ENCODE results near the gene DCXR. TPM values are rescaled to one million over a fixed set of nuclear protein-coding genes. Genes with fewer than 3 reads are reported as not detected.

The DCXR gene
- polyA plus RNA-seq, 3 donors, result 78.9 to 120 (median 88.7) TPM

DNA sequence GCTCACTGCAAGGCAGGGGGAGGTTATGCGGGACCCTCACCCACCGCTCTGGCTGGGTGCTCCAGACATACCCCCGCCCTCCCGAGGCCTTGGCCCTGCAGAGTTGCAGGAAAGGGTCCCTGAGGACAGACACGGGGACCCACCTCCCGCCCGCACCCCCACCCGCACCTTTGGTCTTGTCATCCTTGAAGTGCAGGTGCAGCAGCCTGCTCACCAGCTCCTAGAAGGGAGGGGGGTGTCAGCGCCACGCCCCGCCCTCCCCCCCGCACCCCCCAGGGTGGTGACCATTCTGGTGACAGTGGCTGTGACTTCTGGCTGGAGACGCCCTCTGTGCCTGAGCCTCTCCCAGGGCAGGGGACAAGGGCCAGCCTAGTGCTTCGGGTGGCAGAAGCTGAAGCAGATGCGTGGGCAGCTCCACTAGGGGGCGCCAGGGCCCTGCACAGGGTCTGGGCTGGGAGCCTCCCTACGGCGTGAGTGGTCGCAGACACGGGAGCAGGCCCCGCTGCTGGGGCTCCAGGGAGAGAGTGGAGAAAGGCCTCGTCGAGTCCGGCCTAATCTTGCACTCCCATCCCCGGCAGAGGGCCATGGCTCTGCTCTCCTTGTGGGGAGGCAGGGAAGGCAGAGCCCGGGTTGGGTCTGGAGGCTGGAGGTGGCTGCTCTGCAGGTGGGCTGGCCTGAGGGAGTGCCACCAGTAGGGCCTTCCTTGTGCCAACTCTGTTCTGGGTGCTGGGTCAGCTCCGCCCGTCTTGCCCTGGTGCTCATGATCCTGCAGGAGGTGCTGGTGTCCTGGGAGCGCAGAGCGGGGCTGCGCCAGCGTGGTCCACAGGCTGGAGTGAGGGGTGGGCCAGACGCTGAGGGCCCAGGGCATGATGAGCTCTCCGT lies 17.6 kb downstream of the DCXR start:
- DNase-seq (ENCODE audit: extremely low read depth in 1 of 11, low read depth in 9 of 11, low spot score in 4 of 11), result no peak

GRCh38 chr17:82018989-82019689 lies 18.4 kb downstream of the DCXR start:
- DNase-seq (ENCODE audit: extremely low read depth in 1 of 11, low read depth in 9 of 11, low spot score in 4 of 11), result no peak

- DNase-seq (ENCODE audit: extremely low read depth in 1 of 11, low read depth in 9 of 11, low spot score in 4 of 11), result no peak
These were observed 19.1 kb downstream of the DCXR start for GRCh38 chr17:82018152-82018988.

DNA sequence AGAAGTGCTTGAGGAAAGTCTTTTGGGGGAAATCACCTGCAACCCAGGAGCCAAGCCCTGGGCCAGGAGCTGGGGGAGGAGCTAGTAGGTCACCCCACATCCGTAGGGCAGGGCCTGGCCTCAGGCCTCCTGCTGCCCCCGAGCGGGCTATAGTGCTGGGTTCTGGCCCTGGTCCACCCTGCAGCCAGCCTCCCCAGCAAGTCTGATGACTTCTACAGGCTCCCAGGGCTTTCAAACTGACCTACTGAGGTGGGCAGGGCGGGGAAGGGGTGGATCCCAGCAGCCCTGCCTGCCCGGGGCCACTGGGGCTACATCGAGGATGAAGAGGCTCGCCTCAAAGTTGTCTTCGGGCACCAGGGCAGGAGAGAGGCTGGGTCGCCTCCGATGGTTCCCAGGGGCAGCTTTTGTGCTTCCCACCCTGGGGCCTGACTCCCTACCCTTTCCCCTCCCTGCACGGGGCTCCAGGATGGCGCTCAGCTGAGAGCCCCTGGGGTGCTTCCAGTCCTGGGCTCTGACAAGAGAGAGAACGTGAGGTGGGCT lies 19.8 kb downstream of the DCXR start:
- DNase-seq (ENCODE audit: extremely low read depth in 1 of 11, low read depth in 9 of 11, low spot score in 4 of 11), result no peak

DNA sequence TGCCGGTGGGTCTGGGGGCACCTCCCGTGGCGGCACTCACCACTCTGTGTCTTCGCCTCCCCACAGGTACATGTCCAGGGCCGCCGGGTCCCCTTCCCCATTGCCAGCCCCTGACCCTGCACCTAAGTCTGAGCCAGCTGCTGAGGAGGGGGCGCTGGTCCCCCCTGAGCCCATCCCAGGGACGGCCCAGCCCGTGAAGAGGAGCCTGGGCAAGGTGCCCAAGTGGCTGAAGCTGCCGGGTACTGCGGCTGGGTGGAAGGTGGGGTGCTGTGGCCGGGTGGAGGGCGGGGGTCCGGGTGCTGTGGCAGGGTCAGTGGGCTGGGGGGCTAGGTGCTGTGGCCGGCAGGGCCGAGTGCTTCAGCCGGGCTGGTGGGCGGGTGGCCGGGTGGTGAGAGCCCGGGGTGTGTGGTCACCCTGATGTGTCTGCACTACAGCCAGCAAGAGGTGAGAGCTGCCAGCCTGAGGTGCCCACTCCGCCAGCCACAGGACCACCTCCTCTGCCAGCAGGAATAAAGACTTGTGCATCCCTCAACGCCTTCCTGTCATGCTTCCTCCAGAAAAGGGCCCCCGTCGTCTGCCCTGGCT lies 20.5 kb downstream of the DCXR start:
- DNase-seq (ENCODE audit: extremely low read depth in 1 of 11, low read depth in 9 of 11, low spot score in 4 of 11), result no peak

DNA sequence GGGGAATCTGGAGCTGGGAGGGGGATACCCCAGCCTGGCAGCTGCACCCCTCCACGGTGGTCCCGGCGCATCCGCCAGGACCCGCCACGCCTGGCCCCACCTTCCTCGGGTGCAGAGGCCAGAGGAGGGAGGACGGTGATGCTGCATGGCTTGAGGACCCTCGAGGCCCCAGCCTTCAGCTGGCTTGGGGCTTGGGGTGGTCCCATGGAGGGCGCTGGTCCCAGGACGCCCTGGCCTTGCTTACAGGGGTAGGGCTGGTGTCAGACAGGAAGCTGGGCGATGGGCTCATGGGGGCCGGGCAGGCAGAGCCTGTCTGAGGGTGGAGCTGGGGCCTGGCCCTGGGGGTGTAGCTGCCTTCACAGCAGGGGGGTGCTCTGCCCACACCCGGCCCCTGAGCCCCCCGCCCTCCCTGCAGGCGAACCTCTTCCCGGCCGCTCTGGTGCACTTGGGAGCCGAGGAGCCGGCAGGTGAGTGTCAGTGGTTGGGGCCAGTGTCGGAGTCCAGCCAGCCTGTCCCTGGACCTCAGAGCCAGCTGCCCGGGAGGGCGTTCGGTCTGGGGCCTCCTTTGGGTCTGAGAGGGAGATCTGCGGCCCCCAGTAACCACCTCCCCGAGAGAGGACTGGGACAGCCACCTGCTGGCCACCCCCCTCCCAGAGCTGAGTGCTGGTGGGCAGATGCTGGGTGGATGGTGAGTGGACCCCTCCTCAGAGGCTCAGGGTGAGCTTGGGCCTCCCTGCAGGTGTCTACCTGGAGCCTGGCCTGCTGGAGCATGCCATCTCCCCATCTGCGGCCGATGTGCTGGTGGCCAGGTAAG lies 21.2 kb downstream of the DCXR start:
- DNase-seq (ENCODE audit: extremely low read depth in 1 of 11, low read depth in 9 of 11, low spot score in 4 of 11), result no peak

GRCh38 chr17:82015311-82015971 lies 22.1 kb downstream of the DCXR start:
- no peak for DNase-seq (ENCODE audit: extremely low read depth in 1 of 11, low read depth in 9 of 11, low spot score in 4 of 11)

DNA sequence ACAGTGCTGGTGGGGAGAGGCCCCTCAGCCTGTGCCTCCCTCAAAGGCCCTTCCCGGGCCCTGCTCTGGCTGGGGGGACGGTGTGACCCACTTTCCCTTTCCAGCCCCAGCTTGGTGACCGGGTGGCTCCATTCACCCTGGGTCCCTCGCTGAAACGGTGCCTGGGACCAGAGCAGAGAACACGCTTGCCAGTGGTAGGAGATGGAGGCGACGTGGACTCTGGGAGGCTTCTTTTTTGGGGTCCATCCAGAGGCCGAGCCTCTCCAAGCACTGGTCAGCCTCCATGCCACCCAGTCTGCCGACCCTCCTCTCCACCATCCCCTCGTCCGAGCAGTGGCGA lies 22.6 kb downstream of the DCXR start:
- no peak for DNase-seq (ENCODE audit: extremely low read depth in 1 of 11, low read depth in 9 of 11, low spot score in 4 of 11)

DNA sequence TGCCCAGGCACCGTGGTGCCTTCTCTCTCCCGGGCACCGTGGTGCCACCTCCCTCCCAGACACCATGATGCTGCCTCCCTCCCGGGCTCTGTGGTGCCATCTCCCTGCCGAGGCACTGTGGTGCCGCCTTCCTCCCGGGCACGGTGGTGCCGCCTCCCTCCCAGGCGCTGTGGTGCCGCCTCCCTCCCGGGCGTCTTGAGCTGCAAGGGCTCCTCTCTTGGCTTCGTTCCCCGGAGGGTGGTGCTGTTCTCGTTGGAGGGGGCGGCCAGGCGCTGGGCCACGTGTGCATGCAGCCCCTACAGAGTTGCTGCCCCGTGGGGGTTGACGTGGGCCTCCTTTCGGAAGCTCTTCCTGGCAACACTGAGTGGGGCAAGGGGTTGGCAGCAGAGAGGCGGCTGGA lies 23.1 kb downstream of the DCXR start:
- DNase-seq (ENCODE audit: extremely low read depth in 1 of 11, low read depth in 9 of 11, low spot score in 4 of 11), result no peak

DNA sequence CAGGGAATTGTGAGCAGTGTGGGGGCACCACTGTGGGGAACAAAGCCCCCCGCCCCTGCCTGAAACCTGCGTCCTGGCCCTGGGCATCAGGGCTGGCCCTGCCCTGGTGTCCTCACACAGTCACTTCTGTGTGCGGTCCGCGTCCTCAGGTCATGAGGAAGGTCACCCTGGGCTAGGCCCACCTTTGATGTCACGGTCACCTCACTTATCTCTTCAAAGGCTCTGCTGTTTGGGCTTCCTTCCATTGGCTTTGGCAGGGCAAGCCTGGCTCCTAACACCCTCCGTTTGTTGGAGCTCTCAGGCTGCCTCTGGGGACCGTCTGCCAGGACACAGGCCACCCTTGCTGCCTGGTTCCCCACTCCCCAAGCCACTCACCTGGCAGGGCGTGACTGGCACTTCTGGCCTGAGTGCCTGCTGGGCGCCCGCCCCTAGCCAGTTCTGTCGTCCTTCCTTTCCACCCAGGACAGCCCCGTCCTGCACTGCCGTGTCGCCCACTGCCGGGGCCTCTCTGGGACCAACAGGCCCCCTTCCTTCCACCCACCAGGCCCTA lies 23.6 kb downstream of the DCXR start:
- DNase-seq (ENCODE audit: extremely low read depth in 1 of 11, low read depth in 9 of 11, low spot score in 4 of 11), result no peak

GRCh38 chr17:82013341-82013740 lies 24.2 kb downstream of the DCXR start:
- no peak for DNase-seq (ENCODE audit: extremely low read depth in 1 of 11, low read depth in 9 of 11, low spot score in 4 of 11)

GRCh38 chr17:82012640-82013295 lies 24.7 kb downstream of the DCXR start:
- no peak for DNase-seq (ENCODE audit: extremely low read depth in 1 of 11, low read depth in 9 of 11, low spot score in 4 of 11)

GRCh38 chr17:82012261-82012639 lies 25.2 kb downstream of the DCXR start:
- no peak for DNase-seq (ENCODE audit: extremely low read depth in 1 of 11, low read depth in 9 of 11, low spot score in 4 of 11)

GRCh38 chr17:82011617-82012187 lies 25.8 kb downstream of the DCXR start:
- DNase-seq (ENCODE audit: extremely low read depth in 1 of 11, low read depth in 9 of 11, low spot score in 4 of 11), result no peak

GRCh38 chr17:82010575-82011525 lies 26.6 kb downstream of the DCXR start:
- no peak for DNase-seq (ENCODE audit: extremely low read depth in 1 of 11, low read depth in 9 of 11, low spot score in 4 of 11)

DNA sequence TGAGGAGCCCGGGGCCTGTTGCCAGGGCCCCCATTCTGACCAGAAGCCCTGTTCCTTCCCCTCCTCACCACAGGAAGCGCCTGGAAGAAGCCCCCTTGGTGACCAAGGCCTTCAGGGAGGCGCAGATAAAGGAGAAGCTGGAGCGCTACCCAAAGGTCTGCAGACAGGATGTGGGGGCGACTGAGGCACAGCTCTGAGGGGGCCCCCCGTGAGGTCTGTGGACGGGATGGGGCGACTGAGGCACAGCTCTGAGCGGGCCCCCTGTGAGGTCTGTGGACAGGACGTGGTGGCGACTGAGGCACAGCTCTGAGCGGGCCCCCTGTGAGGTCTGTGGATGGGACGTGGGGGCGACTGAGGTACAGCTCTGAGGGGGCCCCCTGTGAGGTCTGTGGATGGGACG lies 28.1 kb downstream of the DCXR start:
- no peak for DNase-seq (ENCODE audit: extremely low read depth in 1 of 11, low read depth in 9 of 11, low spot score in 4 of 11)

All from renal cortex interstitium (tissue), 11 donors.